ENCODE measurements around the gene ZMIZ2. TPM values are rescaled to one million over a fixed set of nuclear protein-coding genes. Genes with fewer than 3 reads are reported as not detected.

The ZMIZ2 gene
- total RNA-seq, 1 donor from 2014 or later, result 73.5 TPM

- Mint-ChIP-seq H3K9me3 (ENCODE audit: low read depth) (no peaks in the 10 kb centered on the region), H3K4me3 (ENCODE audit: unreplicated experiment) (peak overlapping the region; percentile 48), H3K27ac (ENCODE audit: unreplicated experiment) (peak overlapping the region; percentile 71), H3K36me3 (ENCODE audit: low read depth) (peaks cover 20% of the 10 kb centered on the region), H3K4me1 (ENCODE audit: low read depth) (peaks cover 40% of the 10 kb centered on the region), H3K27me3 (ENCODE audit: low read depth) (no peaks in the 10 kb centered on the region)
- TF ChIP-seq CTCF (IDR thresholded peaks at IDR 0.05), result no peak
- DNase-seq (ENCODE audit: low spot score), result peak; percentile 77
Measured at GRCh38 chr7:44767912-44768627, 19.4 kb downstream of the ZMIZ2 start.

- peaks cover 16% of the 10 kb centered on the region for H3K36me3 Mint-ChIP-seq (ENCODE audit: low read depth)
- peaks cover 40% of the 10 kb centered on the region for H3K4me1 Mint-ChIP-seq (ENCODE audit: low read depth)
- no peaks in the 10 kb centered on the region for H3K27me3 Mint-ChIP-seq (ENCODE audit: low read depth)
- no peak overlapping the region for H3K4me3 Mint-ChIP-seq (ENCODE audit: unreplicated experiment)
- peak overlapping the region; percentile 71 for H3K27ac Mint-ChIP-seq (ENCODE audit: unreplicated experiment)
- TF ChIP-seq CTCF (IDR thresholded peaks at IDR 0.05), result no peak
- no peak for DNase-seq (ENCODE audit: low spot score)
- no peaks in the 10 kb centered on the region for H3K9me3 Mint-ChIP-seq (ENCODE audit: low read depth)
Measured at GRCh38 chr7:44768628-44769371, 20.2 kb downstream of the ZMIZ2 start.

- Mint-ChIP-seq H3K4me3 (ENCODE audit: unreplicated experiment) (peak overlapping the region; percentile 34), H3K27ac (ENCODE audit: unreplicated experiment) (peak overlapping the region; percentile 71), H3K27me3 (ENCODE audit: low read depth) (no peaks in the 10 kb centered on the region), H3K4me1 (ENCODE audit: low read depth) (peaks cover 40% of the 10 kb centered on the region), H3K36me3 (ENCODE audit: low read depth) (peaks cover 14% of the 10 kb centered on the region), H3K9me3 (ENCODE audit: low read depth) (no peaks in the 10 kb centered on the region)
- no peak for TF ChIP-seq CTCF (IDR thresholded peaks at IDR 0.05)
- no peak for DNase-seq (ENCODE audit: low spot score)
Measured at GRCh38 chr7:44769376-44769775, 20.7 kb downstream of the ZMIZ2 start.

- no peak for DNase-seq (ENCODE audit: low spot score)
- Mint-ChIP-seq H3K4me1 (ENCODE audit: low read depth) (peaks cover 40% of the 10 kb centered on the region), H3K4me3 (ENCODE audit: unreplicated experiment) (peak overlapping the region; percentile 34), H3K27ac (ENCODE audit: unreplicated experiment) (peak overlapping the region; percentile 71), H3K9me3 (ENCODE audit: low read depth) (no peaks in the 10 kb centered on the region), H3K36me3 (ENCODE audit: low read depth) (peaks cover 12% of the 10 kb centered on the region), H3K27me3 (ENCODE audit: low read depth) (no peaks in the 10 kb centered on the region)
- no peak for TF ChIP-seq CTCF (IDR thresholded peaks at IDR 0.05)
Measured at GRCh38 chr7:44769776-44770294, 21.2 kb downstream of the ZMIZ2 start.

DNA sequence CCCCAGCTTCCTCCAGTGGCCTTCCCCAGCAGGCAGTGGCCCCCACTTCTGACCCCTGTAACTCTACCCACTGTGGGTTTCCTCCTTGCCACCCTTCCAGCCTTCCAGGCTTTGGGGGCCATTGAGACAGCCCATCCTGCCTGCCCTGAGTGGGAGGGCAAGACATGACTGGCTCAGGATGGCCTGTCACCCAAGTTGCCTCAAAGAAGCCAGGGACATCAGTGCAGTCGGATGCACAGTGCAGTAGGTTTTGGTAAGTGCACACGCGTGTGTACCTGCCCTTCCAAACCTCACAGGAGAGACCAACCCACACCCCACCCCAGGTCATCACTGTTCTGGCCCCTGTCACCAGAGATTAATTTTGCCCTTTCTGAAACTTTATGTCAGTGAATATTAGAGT, 22.7 kb downstream of the ZMIZ2 start:
- H3K9me3 Mint-ChIP-seq (ENCODE audit: low read depth), result no peaks in the 10 kb centered on the region
- no peaks in the 10 kb centered on the region for H3K27me3 Mint-ChIP-seq (ENCODE audit: low read depth)
- no peak overlapping the region for H3K27ac Mint-ChIP-seq (ENCODE audit: unreplicated experiment)
- H3K4me3 Mint-ChIP-seq (ENCODE audit: unreplicated experiment), result no peak overlapping the region
- H3K4me1 Mint-ChIP-seq (ENCODE audit: low read depth), result peaks cover 40% of the 10 kb centered on the region
- no peak for DNase-seq (ENCODE audit: low spot score)
- no peak for TF ChIP-seq CTCF (IDR thresholded peaks at IDR 0.05)
- peaks cover 9% of the 10 kb centered on the region for H3K36me3 Mint-ChIP-seq (ENCODE audit: low read depth)

All from chondrocyte (in vitro differentiated cells).